Left kidney (tissue), 2 donors: ENCODE results near the gene MRPL58. TPM values are rescaled to one million over a fixed set of nuclear protein-coding genes. Genes with fewer than 3 reads are reported as not detected.
A peak's percentile ranks its signal among the peaks of the same experiment; 100 is the strongest.

Experiments used
- DNase-seq: peaks from one replicate; pipeline ENCODE4 v3.0.0-alpha.2; 2013
- polyA plus RNA-seq: library from polyadenylated mRNA; unstranded; fragments of 120-200 nt; gene quantifications from one replicate; pipeline ENCODE4 v1.2.1, GENCODE V29; 2013; ENCODE audit not compliant: insufficient read length

Gene MRPL58
- polyA plus RNA-seq, 1 donor, result 28.0 TPM

- DNase-seq, result peak; percentile 95
These were observed 34.2 kb downstream of the MRPL58 start, which contains the start of the genes ATP5PD and KCTD2 for GRCh38 chr17:75046407-75047289. ATP5PD (minus strand) TSS chr17:75046969; CDS start chr17:75042650, 4,319 bp downstream. KCTD2 (plus strand) TSS chr17:75047225; CDS start chr17:75047251, 26 bp downstream.

- DNase-seq, result no peak
These were observed 35.1 kb downstream of the MRPL58 start for GRCh38 chr17:75047398-75048098.

- DNase-seq, result no peak
These were observed 35.9 kb downstream of the MRPL58 start for GRCh38 chr17:75048249-75048878.

- DNase-seq, result no peak
These were observed 36.6 kb downstream of the MRPL58 start for GRCh38 chr17:75049057-75049456.

- no peak for DNase-seq
These were observed 37.2 kb downstream of the MRPL58 start for GRCh38 chr17:75049706-75050105.

- DNase-seq, result no peak
These were observed 39.5 kb downstream of the MRPL58 start for GRCh38 chr17:75051941-75052340.

- no peak for DNase-seq
These were observed 47.2 kb downstream of the MRPL58 start for GRCh38 chr17:75059369-75060345.

- no peak for DNase-seq
These were observed 48.1 kb downstream of the MRPL58 start for GRCh38 chr17:75060434-75061054.

GRCh38 chr17:75061055-75061438 lies 48.6 kb downstream of the MRPL58 start:
- no peak for DNase-seq

- no peak for DNase-seq
These were observed 49.1 kb downstream of the MRPL58 start for GRCh38 chr17:75061618-75062017.

- DNase-seq, result no peak
These were observed 50.7 kb downstream of the MRPL58 start for GRCh38 chr17:75063201-75063600.

GRCh38 chr17:75063626-75064025 lies 51.2 kb downstream of the MRPL58 start:
- DNase-seq, result no peak

- DNase-seq, result no peak
These were observed 51.6 kb downstream of the MRPL58 start for GRCh38 chr17:75064040-75064439.

- no peak for DNase-seq
These were observed 52.0 kb downstream of the MRPL58 start for GRCh38 chr17:75064460-75064859.

GRCh38 chr17:75064867-75065561 lies 52.5 kb downstream of the MRPL58 start:
- DNase-seq, result no peak

GRCh38 chr17:75065562-75066151 lies 53.2 kb downstream of the MRPL58 start:
- DNase-seq, result no peak

- no peak for DNase-seq
These were observed 55.4 kb downstream of the MRPL58 start for GRCh38 chr17:75067856-75068255.

- no peak for DNase-seq
These were observed 56.3 kb downstream of the MRPL58 start for GRCh38 chr17:75068750-75069149.

GRCh38 chr17:75069783-75070182 lies 57.3 kb downstream of the MRPL58 start:
- DNase-seq, result no peak
